ENCODE measurements around the gene CPLX4. TPM values are rescaled to one million over a fixed set of nuclear protein-coding genes. Genes with fewer than 3 reads are reported as not detected.
A peak's percentile ranks its signal among the peaks of the same experiment; 100 is the strongest.
"Not testable (repeated sequence)": the region's sequence is repeated elsewhere in the genome, so short reads cannot be mapped to it uniquely, and the experiment has no call there.

Gene CPLX4
- total RNA-seq, 1 donor from 2014 or later: not detected

DNA sequence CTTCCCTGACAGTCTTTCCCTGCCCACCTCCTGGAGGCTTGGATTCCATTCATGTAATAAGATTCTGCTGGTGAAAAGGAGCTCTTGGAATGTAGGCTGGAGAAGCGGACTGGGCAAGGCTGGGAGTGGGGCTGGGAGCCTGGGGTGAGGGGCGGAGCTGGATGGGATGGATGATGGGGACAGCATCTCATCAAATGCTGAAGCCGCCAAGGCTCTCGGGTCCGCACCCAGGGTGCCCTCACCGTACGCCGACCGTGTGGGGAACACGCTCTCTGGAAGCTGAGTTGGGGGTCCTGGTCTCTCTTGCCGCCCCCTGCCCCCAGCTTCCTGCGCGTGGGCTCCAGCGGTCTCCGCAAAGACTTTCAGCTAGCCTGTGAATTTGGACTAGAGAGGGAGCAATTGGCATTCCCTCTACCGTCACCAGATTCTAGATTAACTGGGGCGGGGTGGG, 54.3 kb downstream of the CPLX4 start:
- H3K27ac Mint-ChIP-seq (ENCODE audit: unreplicated experiment): no peak overlapping the region
- H3K9me3 Mint-ChIP-seq (ENCODE audit: unreplicated experiment): no peaks in the 10 kb centered on the region
- TF ChIP-seq, protein P1, sequence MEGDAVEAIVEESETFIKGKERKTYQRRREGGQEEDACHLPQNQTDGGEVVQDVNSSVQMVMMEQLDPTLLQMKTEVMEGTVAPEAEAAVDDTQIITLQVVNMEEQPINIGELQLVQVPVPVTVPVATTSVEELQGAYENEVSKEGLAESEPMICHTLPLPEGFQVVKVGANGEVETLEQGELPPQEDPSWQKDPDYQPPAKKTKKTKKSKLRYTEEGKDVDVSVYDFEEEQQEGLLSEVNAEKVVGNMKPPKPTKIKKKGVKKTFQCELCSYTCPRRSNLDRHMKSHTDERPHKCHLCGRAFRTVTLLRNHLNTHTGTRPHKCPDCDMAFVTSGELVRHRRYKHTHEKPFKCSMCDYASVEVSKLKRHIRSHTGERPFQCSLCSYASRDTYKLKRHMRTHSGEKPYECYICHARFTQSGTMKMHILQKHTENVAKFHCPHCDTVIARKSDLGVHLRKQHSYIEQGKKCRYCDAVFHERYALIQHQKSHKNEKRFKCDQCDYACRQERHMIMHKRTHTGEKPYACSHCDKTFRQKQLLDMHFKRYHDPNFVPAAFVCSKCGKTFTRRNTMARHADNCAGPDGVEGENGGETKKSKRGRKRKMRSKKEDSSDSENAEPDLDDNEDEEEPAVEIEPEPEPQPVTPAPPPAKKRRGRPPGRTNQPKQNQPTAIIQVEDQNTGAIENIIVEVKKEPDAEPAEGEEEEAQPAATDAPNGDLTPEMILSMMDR (IDR thresholded peaks at IDR 0.05): no peak
- no peaks in the 10 kb centered on the region for H3K36me3 Mint-ChIP-seq (ENCODE audit: unreplicated experiment)
- no peak overlapping the region for H3K4me3 Mint-ChIP-seq (ENCODE audit: unreplicated experiment)
- no peak for DNase-seq (ENCODE audit: extremely low spot score, unreplicated experiment)
- H3K27me3 Mint-ChIP-seq (ENCODE audit: unreplicated experiment): peaks cover 87% of the 10 kb centered on the region
- peaks cover 21% of the 10 kb centered on the region for H3K4me1 Mint-ChIP-seq (ENCODE audit: unreplicated experiment)

DNA sequence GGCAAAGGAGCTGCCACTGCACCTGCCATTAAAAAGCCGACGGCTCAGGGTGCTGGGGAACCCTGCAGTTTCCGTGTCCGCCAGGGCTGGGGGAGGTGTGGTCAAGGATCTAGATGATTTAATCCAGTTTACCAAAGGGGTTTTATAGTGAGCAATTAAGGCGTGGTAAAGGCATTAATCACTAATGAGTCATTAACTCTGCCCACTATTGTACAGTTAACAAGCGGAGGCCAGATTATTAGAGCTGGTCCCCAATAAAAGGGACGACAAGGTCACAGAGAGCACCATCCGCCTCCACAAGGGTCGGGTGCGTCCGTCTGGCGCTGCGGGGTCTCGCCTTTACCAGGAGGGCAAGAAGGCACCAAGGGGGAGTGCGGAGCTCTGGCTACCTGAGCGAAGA, 54.8 kb downstream of the CPLX4 start:
- H3K27ac Mint-ChIP-seq (ENCODE audit: unreplicated experiment): no peak overlapping the region
- TF ChIP-seq, protein P1 (IDR thresholded peaks at IDR 0.05): no peak
- peaks cover 89% of the 10 kb centered on the region for H3K27me3 Mint-ChIP-seq (ENCODE audit: unreplicated experiment)
- H3K4me1 Mint-ChIP-seq (ENCODE audit: unreplicated experiment): peaks cover 18% of the 10 kb centered on the region
- no peak overlapping the region for H3K4me3 Mint-ChIP-seq (ENCODE audit: unreplicated experiment)
- DNase-seq (ENCODE audit: extremely low spot score, unreplicated experiment): no peak
- H3K36me3 Mint-ChIP-seq (ENCODE audit: unreplicated experiment): no peaks in the 10 kb centered on the region
- no peaks in the 10 kb centered on the region for H3K9me3 Mint-ChIP-seq (ENCODE audit: unreplicated experiment)

DNA sequence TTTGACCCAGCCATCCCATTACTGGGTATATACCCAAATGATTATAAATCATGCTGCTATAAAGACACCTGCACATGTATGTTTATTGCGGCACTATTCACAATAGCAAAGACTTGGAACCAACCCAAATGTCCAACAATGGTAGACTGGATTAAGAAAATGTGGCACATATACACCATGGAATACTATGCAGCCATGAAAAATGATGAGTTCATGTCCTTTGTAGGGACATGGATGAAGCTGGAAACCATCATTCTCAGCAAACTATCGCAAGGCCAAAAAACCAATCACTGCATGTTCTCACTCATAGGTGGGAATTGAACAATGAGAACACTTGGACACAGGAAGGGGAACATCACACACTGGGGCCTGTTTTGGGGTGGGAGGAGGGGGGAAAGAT, 56.2 kb downstream of the CPLX4 start:
- DNase-seq (ENCODE audit: extremely low spot score, unreplicated experiment); H3K27ac Mint-ChIP-seq (ENCODE audit: unreplicated experiment); H3K36me3 Mint-ChIP-seq (ENCODE audit: unreplicated experiment); H3K4me3 Mint-ChIP-seq (ENCODE audit: unreplicated experiment); H3K9me3 Mint-ChIP-seq (ENCODE audit: unreplicated experiment); H3K4me1 Mint-ChIP-seq (ENCODE audit: unreplicated experiment): not testable (repeated sequence)
- peaks cover 85% of the 10 kb centered on the region for H3K27me3 Mint-ChIP-seq (ENCODE audit: unreplicated experiment)

DNA sequence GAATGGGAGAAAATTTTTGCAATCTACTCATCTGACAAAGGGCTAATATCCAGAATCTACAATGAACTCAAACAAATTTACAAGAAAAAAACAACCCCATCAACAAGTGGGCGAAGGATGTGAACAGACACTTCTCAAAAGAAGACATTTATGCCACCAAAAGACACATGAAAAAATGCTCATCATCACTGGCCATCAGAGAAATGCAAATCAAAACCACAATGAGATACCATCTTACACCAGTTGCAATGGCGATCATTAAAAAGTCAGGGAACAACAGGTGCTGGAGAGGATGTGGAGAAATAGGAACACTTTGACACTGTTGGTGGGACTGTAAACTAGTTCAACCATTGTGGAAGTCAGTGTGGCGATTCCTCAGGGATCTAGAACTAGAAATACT, 56.6 kb downstream of the CPLX4 start:
- peaks cover 82% of the 10 kb centered on the region for H3K27me3 Mint-ChIP-seq (ENCODE audit: unreplicated experiment)
- DNase-seq (ENCODE audit: extremely low spot score, unreplicated experiment); H3K36me3 Mint-ChIP-seq (ENCODE audit: unreplicated experiment); H3K4me3 Mint-ChIP-seq (ENCODE audit: unreplicated experiment); H3K27ac Mint-ChIP-seq (ENCODE audit: unreplicated experiment); H3K9me3 Mint-ChIP-seq (ENCODE audit: unreplicated experiment); H3K4me1 Mint-ChIP-seq (ENCODE audit: unreplicated experiment): not testable (repeated sequence)

DNA sequence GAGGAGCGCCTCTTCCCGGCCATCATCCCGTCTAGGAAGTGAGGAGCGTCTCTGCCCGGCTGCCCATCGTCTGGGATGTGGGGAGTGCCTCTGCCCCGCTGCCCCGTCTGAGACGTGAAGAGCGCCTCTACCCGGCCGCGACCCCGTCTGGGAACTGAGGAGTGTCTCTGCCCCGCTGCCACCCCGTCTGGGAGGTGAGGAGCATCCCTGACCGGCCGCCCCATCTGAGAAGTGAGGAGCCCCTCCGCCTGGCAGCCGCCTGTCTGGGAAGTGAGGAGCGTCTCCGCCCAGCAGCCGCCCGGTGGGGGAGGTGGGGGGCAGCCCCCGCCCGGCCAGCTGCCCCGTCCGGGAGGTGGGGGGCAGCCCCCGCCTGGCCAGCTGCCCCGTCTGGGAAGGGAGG, 63.0 kb downstream of the CPLX4 start:
- H3K4me1 Mint-ChIP-seq (ENCODE audit: unreplicated experiment); H3K27ac Mint-ChIP-seq (ENCODE audit: unreplicated experiment); H3K4me3 Mint-ChIP-seq (ENCODE audit: unreplicated experiment); DNase-seq (ENCODE audit: extremely low spot score, unreplicated experiment); H3K36me3 Mint-ChIP-seq (ENCODE audit: unreplicated experiment); H3K9me3 Mint-ChIP-seq (ENCODE audit: unreplicated experiment): not testable (repeated sequence)
- peaks cover 63% of the 10 kb centered on the region for H3K27me3 Mint-ChIP-seq (ENCODE audit: unreplicated experiment)

DNA sequence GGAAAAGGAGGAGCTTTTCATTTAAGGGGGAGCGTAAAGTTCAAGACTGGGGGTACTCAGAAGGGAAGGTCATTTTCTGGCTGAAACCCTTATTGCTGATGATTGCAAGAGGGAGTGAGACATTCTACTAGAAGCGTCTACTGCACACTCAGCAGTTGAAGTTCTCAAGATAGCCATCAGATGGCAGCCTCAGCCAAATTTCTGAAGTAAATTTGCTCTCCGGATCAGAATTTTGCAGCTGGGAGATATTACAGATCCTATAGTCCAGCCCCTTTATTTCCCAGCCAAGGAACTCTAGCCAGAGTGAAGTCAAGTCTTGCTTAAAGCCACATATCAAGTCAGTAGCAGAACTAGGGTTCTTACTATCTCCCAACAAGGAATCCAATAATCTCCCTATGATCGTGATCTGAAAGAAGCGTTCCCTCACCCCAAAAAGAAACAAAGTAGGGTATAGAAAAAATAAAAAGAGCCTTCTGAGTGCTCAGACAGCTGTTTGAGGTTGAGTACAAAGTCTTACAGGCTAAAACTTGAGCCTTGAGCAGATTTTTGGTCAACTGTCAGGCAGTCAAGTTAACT, 69.2 kb downstream of the CPLX4 start:
- Mint-ChIP-seq H3K27ac (ENCODE audit: unreplicated experiment) (no peak overlapping the region), H3K36me3 (ENCODE audit: unreplicated experiment) (no peaks in the 10 kb centered on the region), H3K4me3 (ENCODE audit: unreplicated experiment) (no peak overlapping the region), H3K9me3 (ENCODE audit: unreplicated experiment) (no peaks in the 10 kb centered on the region), H3K27me3 (ENCODE audit: unreplicated experiment) (peaks cover 89% of the 10 kb centered on the region), H3K4me1 (ENCODE audit: unreplicated experiment) (peaks cover 1% of the 10 kb centered on the region)
- DNase-seq (ENCODE audit: extremely low spot score, unreplicated experiment): no peak
- TF ChIP-seq, protein P1 (IDR thresholded peaks at IDR 0.05): peak; percentile 84
